GM23338 (cell line): ENCODE results near the gene LRP4. TPM values are rescaled to one million over a fixed set of nuclear protein-coding genes. Genes with fewer than 3 reads are reported as not detected.

Experiments used
- ATAC-seq: fragments of 200-7000 bp; cut with Tn5 transposase; 3 replicates; pipeline ENCODE4 v1.9.1; 2020
- DNase-seq: peaks from one replicate; pipeline ENCODE4 v3.0.0-alpha.2; 2015; ENCODE audit warnings: low spot score
- H2AFZ ChIP-seq: fragments of 200-600 bp; sonication (generic); 2 replicates; pipeline ENCODE4 v1.8.0; 2016; ENCODE audit warnings: antibody characterized with exemption, mild to moderate bottlenecking, moderate library complexity
- H3F3A ChIP-seq: fragments of 200-600 bp; sonication (generic); replicated peaks from 2 replicates; pipeline ENCODE4 v1.8.0; 2017; ENCODE audit warnings: antibody characterized with exemption, mixed run types, low read depth
- H3K27ac ChIP-seq: fragments of 200-600 bp; sonication (generic); 2 replicates; pipeline ENCODE4 v1.6.1; 2016; ENCODE audit warnings: low read depth
- H3K27me3 ChIP-seq: fragments of 200-600 bp; sonication (generic); 2 replicates; pipeline ENCODE4 v1.8.0; 2016; ENCODE audit warnings: mild to moderate bottlenecking, mixed run types, moderate library complexity; ENCODE audit not compliant: insufficient read depth
- H3K36me3 ChIP-seq: fragments of 200-600 bp; sonication (generic); 2 replicates; pipeline ENCODE4 v1.8.0; 2016; ENCODE audit warnings: mild to moderate bottlenecking; ENCODE audit not compliant: insufficient read depth
- H3K4me1 ChIP-seq: fragments of 200-600 bp; sonication (generic); 2 replicates; pipeline ENCODE4 v1.8.0; 2016; ENCODE audit warnings: mild to moderate bottlenecking, moderate library complexity; ENCODE audit not compliant: insufficient read depth
- H3K4me2 ChIP-seq: fragments of 200-600 bp; sonication (generic); 2 replicates; pipeline ENCODE4 v1.7.1; 2017; ENCODE audit warnings: mixed run types
- H3K4me3 ChIP-seq: fragments of 200-600 bp; sonication (generic); 2 replicates; pipeline ENCODE4 v1.6.1; 2016; ENCODE audit warnings: mixed run types
- H3K79me2 ChIP-seq: fragments of 200-600 bp; sonication (generic); replicated peaks from 2 replicates; pipeline ENCODE4 v1.8.0; 2017; ENCODE audit warnings: mild to moderate bottlenecking; ENCODE audit not compliant: insufficient read depth
- H3K9me2 ChIP-seq: fragments of 200-600 bp; sonication (generic); 2 replicates; pipeline ENCODE4 v1.8.0; 2017; ENCODE audit not compliant: insufficient read depth
- H4K20me1 ChIP-seq: fragments of 200-600 bp; sonication (generic); replicated peaks from 2 replicates; pipeline ENCODE4 v1.8.0; 2017; ENCODE audit warnings: mild to moderate bottlenecking; ENCODE audit not compliant: insufficient read depth
- H3K27ac Mint-ChIP-seq: 2 replicates; pipeline ENCODE4 v1.8.0; 2020; ENCODE audit warnings: inconsistent platforms, mild to moderate bottlenecking, moderate library complexity, mixed read lengths
- H3K27me3 Mint-ChIP-seq: 3 replicates; pipeline ENCODE4 v1.8.0; 2022; ENCODE audit warnings: low read depth, mild to moderate bottlenecking, moderate library complexity, mixed read lengths, inconsistent platforms; ENCODE audit not compliant: insufficient read depth, poor library complexity
- H3K36me3 Mint-ChIP-seq: 3 replicates; pipeline ENCODE4 v1.8.0; 2021; ENCODE audit warnings: low read depth, mild to moderate bottlenecking, inconsistent platforms, moderate library complexity, mixed read lengths
- H3K4me1 Mint-ChIP-seq: 3 replicates; pipeline ENCODE4 v1.8.0; 2020; ENCODE audit warnings: mild to moderate bottlenecking, inconsistent platforms, mixed read lengths
- H3K4me3 Mint-ChIP-seq: 3 replicates; pipeline ENCODE4 v1.8.0; 2021; ENCODE audit warnings: moderate library complexity, mild to moderate bottlenecking, inconsistent platforms, mixed read lengths
- H3K9me3 Mint-ChIP-seq: 3 replicates; pipeline ENCODE4 v1.8.0; 2020; ENCODE audit warnings: moderate library complexity, mild to moderate bottlenecking, inconsistent platforms, mixed read lengths
- CREB1 ChIP-seq: fragments of 250-450 bp; sonication (Bioruptor Pico); IDR thresholded peaks from 2 replicates; pipeline ENCODE4 v1.5.0; 2020; ENCODE audit warnings: low read depth, mild to moderate bottlenecking, moderate library complexity
- CTCF ChIP-seq, 2 experiments: fragments of 200-600 bp in 1 of 2; sonication (generic) in 1 of 2; conservative IDR thresholded peaks; 2 replicates each; pipeline versions ENCODE4 v1.5.1 to v1.6.1; 2016 to 2017; ENCODE audit warnings: antibody characterized with exemption in 2 of 2, low read depth in 2 of 2, mild to moderate bottlenecking in 2 of 2, moderate library complexity in 1 of 2
- ETS1 ChIP-seq: IDR thresholded peaks from 2 replicates; pipeline ENCODE4 v1.6.1; 2016; ENCODE audit warnings: antibody characterized with exemption
- EZH2phosphoT487 ChIP-seq: fragments of 200-600 bp; sonication (generic); IDR thresholded peaks from one replicate; pipeline ENCODE4 v1.8.1; 2018; ENCODE audit warnings: antibody characterized with exemption; ENCODE audit not compliant: unreplicated experiment
- JUNB ChIP-seq: IDR thresholded peaks from one replicate; pipeline ENCODE4 v1.6.1; 2016; ENCODE audit warnings: antibody characterized with exemption; ENCODE audit not compliant: unreplicated experiment
- NANOG ChIP-seq: IDR thresholded peaks from 2 replicates; pipeline ENCODE4 v1.6.1; 2016; ENCODE audit warnings: antibody characterized with exemption, borderline replicate concordance
- POLR2AphosphoS5 ChIP-seq: IDR thresholded peaks from 2 replicates; pipeline ENCODE4 v1.6.1; 2016; ENCODE audit warnings: antibody characterized with exemption, low read depth
- ZNF114 ChIP-seq: fragments of 250-450 bp; sonication (Bioruptor Pico); IDR thresholded peaks from 2 replicates; pipeline ENCODE4 v1.5.0; 2020; ENCODE audit warnings: mild to moderate bottlenecking, moderate library complexity
- ZNF331 ChIP-seq: fragments of 250-450 bp; sonication (Bioruptor Pico); IDR thresholded peaks from 2 replicates; pipeline ENCODE4 v1.5.0; 2020; ENCODE audit warnings: low read depth, mild to moderate bottlenecking, moderate library complexity
- ZNF462 ChIP-seq: fragments of 250-450 bp; sonication (Bioruptor Pico); IDR thresholded peaks from 2 replicates; pipeline ENCODE4 v1.5.0; 2020; ENCODE audit warnings: mild to moderate bottlenecking, moderate library complexity
- polyA plus RNA-seq: library from polyadenylated mRNA; unstranded; fragments of >200 nt; fragmentation: Nextera tagmentation; extraction: Ambion mirVana; gene quantifications from 2 replicates; pipeline ENCODE4 v1.2.1, GENCODE V29; 2016
- total RNA-seq: library from RNA; depleted of rRNA; stranded (reverse); fragments of >200 nt; shearing (Covaris generic); gene quantifications from 2 replicates; pipeline ENCODE4 v1.2.3, GENCODE V29; 2014

LRP4 gene
- total and polyA plus RNA-seq, 2 experiments from 2014 or later = 6.0 to 18.4 TPM

- H3F3A ChIP-seq = no peaks in the 10 kb centered on the region
- Mint-ChIP-seq H3K4me1 (no peaks in the 10 kb centered on the region; the same call in 2 of the 3 replicates), H3K27ac (no peak overlapping the region), H3K4me3 (no peak overlapping the region), H3K36me3 (peaks cover 29% of the 10 kb centered on the region), H3K9me3 (no peaks in the 10 kb centered on the region; the same call in 1 of the 3 replicates), H3K27me3 (peaks cover 3% of the 10 kb centered on the region)
- no peak overlapping the region for H3K4me2 ChIP-seq
- H3K4me1 ChIP-seq = no peaks in the 10 kb centered on the region
- H3K4me3 ChIP-seq = no peak overlapping the region
- 0 out of 2 replicates have a peak, but pooled peaks cover 6% of the 10 kb centered on the region for H3K36me3 ChIP-seq
- no peak for TF ChIP-seq ZNF462 (CRISPR knock-in tag)
- TF ChIP-seq EZH2phosphoT487 = no peak
- TF ChIP-seq ZNF114 = no peak
- TF ChIP-seq POLR2AphosphoS5 = no peak
- TF ChIP-seq CTCF (conservative IDR thresholded peaks at IDR 0.05; ENCODE audit: low read depth in 2 of 2) = no peak
- TF ChIP-seq CREB1 = no peak
- no peak for TF ChIP-seq JUNB
- no peak for TF ChIP-seq NANOG
- TF ChIP-seq ETS1 = no peak
- TF ChIP-seq ZNF331 (CRISPR knock-in tag) = no peak
- no peak overlapping the region for H2AFZ ChIP-seq
- H3K27me3 ChIP-seq = no peaks in the 10 kb centered on the region
- H4K20me1 ChIP-seq = no peaks in the 10 kb centered on the region
- H3K9me2 ChIP-seq = no peaks in the 10 kb centered on the region
- H3K79me2 ChIP-seq = no peaks in the 10 kb centered on the region
- H3K27ac ChIP-seq = no peak overlapping the region
- DNase-seq (no peak), ATAC-seq (no peak)
Observed at GRCh38 chr11:46961041-46961440, 42.7 kb upstream of the LRP4 start.
